Mammary epithelial cell (primary cell): ENCODE results near the gene ZNF277.

Source experiments
- EZH2 ChIP-seq: IDR thresholded peaks from 2 replicates; pipeline ENCODE4 v1.6.1; 2012; ENCODE audit warnings: low read length, inconsistent platforms, borderline replicate concordance
- TF ChIP-seq, protein P1 (sequence below), 2 donors: IDR thresholded peaks in 1 of 2; conservative IDR thresholded peaks in 1 of 2; 2 replicates each; pipeline ENCODE4 v1.5.1; 2011 to 2012; ENCODE audit warnings: inconsistent platforms in 2 of 2, low read length in 2 of 2, mild to moderate bottlenecking in 2 of 2, control low read depth in 1 of 2, low read depth in 1 of 2; ENCODE audit not compliant: insufficient read depth in 1 of 2; ENCODE audit errors: extremely low read depth in 1 of 2

DNA sequence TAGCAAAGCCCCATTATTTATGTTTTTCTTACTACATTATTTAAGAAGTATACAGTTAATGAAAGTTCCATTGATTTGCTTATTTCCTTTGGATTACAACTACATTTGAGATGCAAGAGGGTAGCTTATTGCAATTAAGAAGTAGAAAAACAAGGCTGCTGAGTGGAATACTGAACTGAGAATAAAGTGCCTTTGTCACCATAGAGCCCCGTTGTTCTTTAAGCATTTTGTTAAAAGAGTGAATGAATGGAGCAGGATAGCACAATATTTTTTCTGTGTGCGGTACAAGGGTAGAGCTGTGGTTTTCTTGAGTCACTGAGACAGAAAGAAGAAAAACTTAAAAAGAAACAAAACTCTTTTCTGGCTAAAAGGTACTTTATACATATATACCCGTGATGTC is 45.6 kb downstream of the ZNF277 start:
- TF ChIP-seq, protein P1, sequence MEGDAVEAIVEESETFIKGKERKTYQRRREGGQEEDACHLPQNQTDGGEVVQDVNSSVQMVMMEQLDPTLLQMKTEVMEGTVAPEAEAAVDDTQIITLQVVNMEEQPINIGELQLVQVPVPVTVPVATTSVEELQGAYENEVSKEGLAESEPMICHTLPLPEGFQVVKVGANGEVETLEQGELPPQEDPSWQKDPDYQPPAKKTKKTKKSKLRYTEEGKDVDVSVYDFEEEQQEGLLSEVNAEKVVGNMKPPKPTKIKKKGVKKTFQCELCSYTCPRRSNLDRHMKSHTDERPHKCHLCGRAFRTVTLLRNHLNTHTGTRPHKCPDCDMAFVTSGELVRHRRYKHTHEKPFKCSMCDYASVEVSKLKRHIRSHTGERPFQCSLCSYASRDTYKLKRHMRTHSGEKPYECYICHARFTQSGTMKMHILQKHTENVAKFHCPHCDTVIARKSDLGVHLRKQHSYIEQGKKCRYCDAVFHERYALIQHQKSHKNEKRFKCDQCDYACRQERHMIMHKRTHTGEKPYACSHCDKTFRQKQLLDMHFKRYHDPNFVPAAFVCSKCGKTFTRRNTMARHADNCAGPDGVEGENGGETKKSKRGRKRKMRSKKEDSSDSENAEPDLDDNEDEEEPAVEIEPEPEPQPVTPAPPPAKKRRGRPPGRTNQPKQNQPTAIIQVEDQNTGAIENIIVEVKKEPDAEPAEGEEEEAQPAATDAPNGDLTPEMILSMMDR (conservative IDR thresholded peaks at IDR 0.05 in 1 of 2, IDR thresholded peaks at IDR 0.05 in 1 of 2; ENCODE audit: extremely low read depth in 1 of 2, insufficient read depth in 1 of 2, low read depth in 1 of 2, low read length in 2 of 2): no peak
- no peak for TF ChIP-seq EZH2
